Measurements from ENCODE around the gene AKT1S1.

DNA sequence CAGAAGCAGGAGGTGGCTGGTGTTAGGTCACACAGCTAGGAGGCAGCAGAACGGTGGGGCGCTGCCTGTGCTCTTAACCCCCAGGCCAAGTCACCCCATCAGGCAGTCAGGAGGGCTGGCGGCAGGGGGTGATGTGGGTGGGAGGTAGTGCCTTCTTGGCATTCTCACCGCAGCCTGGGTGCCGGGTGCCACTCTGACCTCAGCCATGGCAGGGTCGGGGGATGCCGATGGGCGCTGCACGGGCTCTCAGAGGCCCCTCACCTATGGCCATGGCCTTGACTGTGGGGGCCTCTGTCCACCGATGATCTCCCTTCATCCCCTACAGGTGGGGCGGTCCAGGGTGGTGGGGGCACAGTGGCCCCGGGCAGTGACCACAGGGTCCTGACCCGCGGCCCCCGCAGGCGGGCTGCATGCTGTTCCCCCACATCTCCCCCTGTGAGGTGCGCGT, 20.6 kb downstream of the AKT1S1 start:
- TF ChIP-seq ZNF337 (CRISPR knock-in tag; IDR thresholded peaks at IDR 0.05; ENCODE audit: borderline replicate concordance, low read depth) (no peak), NR2F6 (IDR thresholded peaks at IDR 0.05) (no peak), NR2F6 (CRISPR knock-in tag; IDR thresholded peaks at IDR 0.05) (no peak), SP1 (IDR thresholded peaks at IDR 0.05) (no peak), SP1 (CRISPR knock-in tag; IDR thresholded peaks at IDR 0.05) (no peak), ZFAT (CRISPR knock-in tag; conservative IDR thresholded peaks at IDR 0.05) (no peak)
- TF ChIP-seq, protein P1, sequence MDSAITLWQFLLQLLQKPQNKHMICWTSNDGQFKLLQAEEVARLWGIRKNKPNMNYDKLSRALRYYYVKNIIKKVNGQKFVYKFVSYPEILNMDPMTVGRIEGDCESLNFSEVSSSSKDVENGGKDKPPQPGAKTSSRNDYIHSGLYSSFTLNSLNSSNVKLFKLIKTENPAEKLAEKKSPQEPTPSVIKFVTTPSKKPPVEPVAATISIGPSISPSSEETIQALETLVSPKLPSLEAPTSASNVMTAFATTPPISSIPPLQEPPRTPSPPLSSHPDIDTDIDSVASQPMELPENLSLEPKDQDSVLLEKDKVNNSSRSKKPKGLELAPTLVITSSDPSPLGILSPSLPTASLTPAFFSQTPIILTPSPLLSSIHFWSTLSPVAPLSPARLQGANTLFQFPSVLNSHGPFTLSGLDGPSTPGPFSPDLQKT (CRISPR knock-in tag; IDR thresholded peaks at IDR 0.05; ENCODE audit: borderline replicate concordance), result no peak
- TF ChIP-seq, protein P2, sequence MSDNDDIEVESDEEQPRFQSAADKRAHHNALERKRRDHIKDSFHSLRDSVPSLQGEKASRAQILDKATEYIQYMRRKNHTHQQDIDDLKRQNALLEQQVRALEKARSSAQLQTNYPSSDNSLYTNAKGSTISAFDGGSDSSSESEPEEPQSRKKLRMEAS (IDR thresholded peaks at IDR 0.05), result no peak
